WTC11 (cell line): ENCODE results near the gene PEX10. TPM values are rescaled to one million over a fixed set of nuclear protein-coding genes. Genes with fewer than 3 reads are reported as not detected.

Experiments
- ATAC-seq: fragments of 200-7000 bp; cut with Tn5 transposase; 2 replicates; pipeline ENCODE4 v1.10.0; 2021; ENCODE audit warnings: mild to moderate bottlenecking, moderate library complexity
- CTCF ChIA-PET: fragments of 300-600 bp; sonication (Branson Sonifier 250); formaldehyde crosslinking; loops from one replicate; lab custom pipeline; 2021; ENCODE audit warnings: antibody characterized with exemption; lab: Charles Lee
- POLR2A ChIA-PET: fragments of 350-600 bp; sonication (Branson Sonifier 250); formaldehyde crosslinking; loops from one replicate; lab custom pipeline; 2021; ENCODE audit warnings: antibody characterized with exemption; lab: Charles Lee
- DNase-seq: peaks from one replicate; pipeline ENCODE4 v3.0.0; 2021; ENCODE audit warnings: low spot score
- H3K27ac Mint-ChIP-seq: 2 replicates; pipeline ENCODE4 v1.8.0; 2021; ENCODE audit warnings: mixed read lengths
- H3K27me3 Mint-ChIP-seq: 2 replicates; pipeline ENCODE4 v1.8.0; 2021; ENCODE audit warnings: low read depth, mild to moderate bottlenecking, moderate library complexity, mixed read lengths
- H3K36me3 Mint-ChIP-seq: 2 replicates; pipeline ENCODE4 v1.8.0; 2021; ENCODE audit warnings: mixed read lengths
- H3K4me1 Mint-ChIP-seq: 2 replicates; pipeline ENCODE4 v1.8.0; 2022; ENCODE audit warnings: mixed read lengths
- H3K4me3 Mint-ChIP-seq: 2 replicates; pipeline ENCODE4 v1.8.0; 2021; ENCODE audit warnings: mild to moderate bottlenecking, moderate library complexity, mixed read lengths
- H3K9me3 Mint-ChIP-seq: 2 replicates; pipeline ENCODE4 v1.8.0; 2021; ENCODE audit warnings: mixed read lengths
- FOXJ3 ChIP-seq: sonication (generic); formaldehyde crosslinking; IDR thresholded peaks from 2 replicates; pipeline ENCODE4 v1.9.0; 2021; ENCODE audit warnings: missing genetic modification reagents, mild to moderate bottlenecking, borderline replicate concordance
- KAT7 ChIP-seq: sonication (generic); formaldehyde crosslinking; IDR thresholded peaks from 2 replicates; pipeline ENCODE4 v1.8.1; 2023; ENCODE audit warnings: missing genetic modification reagents, mild to moderate bottlenecking, borderline replicate concordance
- MYBL2 ChIP-seq: sonication (generic); formaldehyde crosslinking; IDR thresholded peaks from 2 replicates; pipeline ENCODE4 v1.8.1; 2023; ENCODE audit warnings: mild to moderate bottlenecking, moderate library complexity, missing genetic modification reagents
- NFATC4 ChIP-seq: fragments of 250-450 bp; sonication (Bioruptor Pico); IDR thresholded peaks from 2 replicates; pipeline ENCODE4 v1.9.0; 2021; ENCODE audit warnings: mild to moderate bottlenecking
- NR3C1 ChIP-seq: sonication (generic); formaldehyde crosslinking; conservative IDR thresholded peaks from 2 replicates; pipeline ENCODE4 v1.8.1; 2023; ENCODE audit warnings: low read depth, mild to moderate bottlenecking, missing genetic modification reagents
- ZNF232 ChIP-seq: sonication (generic); formaldehyde crosslinking; IDR thresholded peaks from 2 replicates; pipeline ENCODE4 v1.8.0; 2022; ENCODE audit warnings: mild to moderate bottlenecking, missing genetic modification reagents
- ZNF396 ChIP-seq: fragments of 250-450 bp; sonication (Bioruptor Pico); IDR thresholded peaks from 2 replicates; pipeline ENCODE4 v1.8.0; 2021; ENCODE audit warnings: mild to moderate bottlenecking, moderate library complexity, borderline replicate concordance
- total RNA-seq: library from RNA; stranded (reverse); gene quantifications from 3 replicates; pipeline ENCODE4 v1.2.3, GENCODE V29; 2021
- TF ChIP-seq, protein P1 (sequence below): fragments of 250-450 bp; sonication (Bioruptor Pico); IDR thresholded peaks from 2 replicates; pipeline ENCODE4 v1.9.0; 2021; ENCODE audit warnings: mild to moderate bottlenecking
- TF ChIP-seq, protein P2 (sequence below): fragments of 250-450 bp; sonication (Bioruptor Pico); IDR thresholded peaks from 2 replicates; pipeline ENCODE4 v2.1.2; 2022; ENCODE audit warnings: mild to moderate bottlenecking, moderate library complexity
- TF ChIP-seq, protein P3 (sequence below): fragments of 250-450 bp; sonication (Bioruptor Pico); conservative IDR thresholded peaks from 2 replicates; pipeline ENCODE4 v1.9.0; 2021; ENCODE audit warnings: mild to moderate bottlenecking
- TF ChIP-seq, protein P4 (sequence below): fragments of 250-450 bp; sonication (Bioruptor Pico); IDR thresholded peaks from 2 replicates; pipeline ENCODE4 v1.9.0; 2021; ENCODE audit warnings: mild to moderate bottlenecking
- TF ChIP-seq, protein P5 (sequence below): fragments of 250-450 bp; sonication (Bioruptor Pico); IDR thresholded peaks from 2 replicates; pipeline ENCODE4 v1.9.0; 2021; ENCODE audit warnings: mild to moderate bottlenecking, borderline replicate concordance
- TF ChIP-seq, protein P6 (sequence below): sonication (generic); formaldehyde crosslinking; IDR thresholded peaks from 2 replicates; pipeline ENCODE4 v1.8.1; 2023; ENCODE audit warnings: mild to moderate bottlenecking, moderate library complexity, missing genetic modification reagents
- TF ChIP-seq, protein P7 (sequence below): sonication (generic); formaldehyde crosslinking; IDR thresholded peaks from 2 replicates; pipeline ENCODE4 v1.8.0; 2022; ENCODE audit warnings: mild to moderate bottlenecking, missing genetic modification reagents
- TF ChIP-seq, protein P8 (sequence below): fragments of 200-600 bp; IDR thresholded peaks from 2 replicates; pipeline ENCODE4 v1.8.0; 2022; ENCODE audit warnings: antibody characterized with exemption

The PEX10 gene
- total RNA-seq, 1 experiment from 2014 or later, result 29.3 TPM

DNA sequence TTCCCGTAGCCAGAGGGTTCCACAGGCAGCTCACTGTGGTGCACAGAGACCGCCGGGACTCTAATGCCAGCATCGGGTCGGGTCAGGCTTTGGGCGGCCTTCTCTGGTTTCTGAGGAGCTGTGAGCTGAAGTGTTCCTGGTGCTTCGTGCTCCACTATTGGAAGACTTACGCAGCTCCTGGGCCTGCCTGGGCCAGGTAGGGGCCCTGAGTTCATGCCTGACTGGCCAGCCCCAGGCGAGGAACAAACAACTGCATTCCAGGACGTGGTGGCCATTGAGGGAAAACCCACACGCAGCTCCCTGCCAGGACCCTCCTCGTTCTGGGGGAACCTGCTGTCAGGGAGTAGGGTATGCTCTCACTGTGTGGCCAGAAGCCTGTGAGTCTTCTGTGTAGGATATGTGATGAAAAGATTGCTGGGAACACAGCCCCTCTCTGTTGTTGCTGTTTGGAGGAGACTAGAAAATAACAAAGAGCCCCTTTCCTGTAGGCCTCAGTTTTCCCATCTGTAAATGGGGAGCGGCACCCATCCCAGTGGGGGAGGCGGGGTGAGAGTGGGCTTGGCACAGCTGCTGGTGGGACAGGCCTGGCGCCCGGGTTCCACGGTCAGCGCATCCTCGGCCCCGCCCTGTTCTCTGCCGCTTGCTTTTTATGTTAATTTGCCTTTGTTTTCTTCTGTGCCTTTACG lies 12.3 kb downstream of the PEX10 start:
- ChIA-PET POLR2A (no interaction called here), CTCF (interaction anchor here (1.0 kb wide), 1 partner anchor 8 kb away, joined by 3 read pairs; the partner anchor contains the start of genes MORN1 and RER1)
- ATAC-seq, result no peak
- Mint-ChIP-seq H3K4me3 (no peak overlapping the region), H3K9me3 (no peaks in the 10 kb centered on the region), H3K27ac (no peak overlapping the region), H3K4me1 (no peaks in the 10 kb centered on the region), H3K27me3 (no peaks in the 10 kb centered on the region), H3K36me3 (peaks cover 53% of the 10 kb centered on the region)
- no peak for DNase-seq
- TF ChIP-seq, protein P1, sequence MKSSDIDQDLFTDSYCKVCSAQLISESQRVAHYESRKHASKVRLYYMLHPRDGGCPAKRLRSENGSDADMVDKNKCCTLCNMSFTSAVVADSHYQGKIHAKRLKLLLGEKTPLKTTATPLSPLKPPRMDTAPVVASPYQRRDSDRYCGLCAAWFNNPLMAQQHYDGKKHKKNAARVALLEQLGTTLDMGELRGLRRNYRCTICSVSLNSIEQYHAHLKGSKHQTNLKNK (CRISPR knock-in tag), result no peak
- TF ChIP-seq, protein P2, sequence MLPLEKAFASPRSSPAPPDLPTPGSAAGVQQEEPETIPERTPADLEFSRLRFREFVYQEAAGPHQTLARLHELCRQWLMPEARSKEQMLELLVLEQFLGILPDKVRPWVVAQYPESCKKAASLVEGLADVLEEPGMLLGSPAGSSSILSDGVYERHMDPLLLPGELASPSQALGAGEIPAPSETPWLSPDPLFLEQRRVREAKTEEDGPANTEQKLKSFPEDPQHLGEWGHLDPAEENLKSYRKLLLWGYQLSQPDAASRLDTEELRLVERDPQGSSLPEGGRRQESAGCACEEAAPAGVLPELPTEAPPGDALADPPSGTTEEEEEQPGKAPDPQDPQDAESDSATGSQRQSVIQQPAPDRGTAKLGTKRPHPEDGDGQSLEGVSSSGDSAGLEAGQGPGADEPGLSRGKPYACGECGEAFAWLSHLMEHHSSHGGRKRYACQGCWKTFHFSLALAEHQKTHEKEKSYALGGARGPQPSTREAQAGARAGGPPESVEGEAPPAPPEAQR (CRISPR knock-in tag), result no peak
- TF ChIP-seq, protein P3, sequence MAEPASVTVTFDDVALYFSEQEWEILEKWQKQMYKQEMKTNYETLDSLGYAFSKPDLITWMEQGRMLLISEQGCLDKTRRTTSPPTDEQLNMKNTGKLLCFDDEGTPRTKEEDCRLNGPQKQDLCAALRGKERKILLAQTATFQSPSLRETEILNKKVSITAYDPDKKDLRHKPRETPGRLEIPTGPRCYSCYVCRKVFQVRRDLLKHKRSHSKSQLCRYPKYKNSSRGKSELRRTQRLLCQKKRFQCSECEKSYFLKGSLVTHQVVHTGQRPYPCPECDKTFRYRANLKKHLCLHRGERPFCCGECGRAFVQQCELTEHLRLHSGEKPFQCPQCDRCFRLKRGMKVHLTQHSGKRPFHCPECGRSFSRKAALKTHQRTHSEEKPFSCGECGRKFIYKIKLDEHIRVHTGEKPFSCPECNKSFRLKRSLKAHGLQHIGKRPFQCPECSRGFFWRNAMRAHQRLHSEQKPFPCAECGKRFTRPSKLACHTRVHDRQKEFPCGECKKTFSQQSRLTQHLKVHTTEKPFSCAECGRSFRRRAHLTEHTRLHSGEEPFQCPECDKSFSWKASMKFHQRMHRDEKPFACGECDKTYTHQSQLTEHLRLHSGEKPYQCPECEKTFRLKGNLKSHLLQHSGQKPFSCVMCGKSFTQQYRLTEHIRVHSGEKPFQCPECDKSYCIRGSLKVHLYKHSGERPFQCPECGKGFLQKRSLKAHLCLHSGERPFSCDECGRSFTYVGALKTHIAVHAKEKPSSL (CRISPR knock-in tag), result no peak
- TF ChIP-seq MYBL2 (CRISPR knock-in tag) (no peak), ZNF232 (CRISPR knock-in tag) (no peak), FOXJ3 (CRISPR knock-in tag) (no peak), NFATC4 (CRISPR knock-in tag) (no peak), KAT7 (CRISPR knock-in tag) (no peak), NR3C1 (no peak), ZNF396 (CRISPR knock-in tag) (no peak)
- TF ChIP-seq, protein P4, sequence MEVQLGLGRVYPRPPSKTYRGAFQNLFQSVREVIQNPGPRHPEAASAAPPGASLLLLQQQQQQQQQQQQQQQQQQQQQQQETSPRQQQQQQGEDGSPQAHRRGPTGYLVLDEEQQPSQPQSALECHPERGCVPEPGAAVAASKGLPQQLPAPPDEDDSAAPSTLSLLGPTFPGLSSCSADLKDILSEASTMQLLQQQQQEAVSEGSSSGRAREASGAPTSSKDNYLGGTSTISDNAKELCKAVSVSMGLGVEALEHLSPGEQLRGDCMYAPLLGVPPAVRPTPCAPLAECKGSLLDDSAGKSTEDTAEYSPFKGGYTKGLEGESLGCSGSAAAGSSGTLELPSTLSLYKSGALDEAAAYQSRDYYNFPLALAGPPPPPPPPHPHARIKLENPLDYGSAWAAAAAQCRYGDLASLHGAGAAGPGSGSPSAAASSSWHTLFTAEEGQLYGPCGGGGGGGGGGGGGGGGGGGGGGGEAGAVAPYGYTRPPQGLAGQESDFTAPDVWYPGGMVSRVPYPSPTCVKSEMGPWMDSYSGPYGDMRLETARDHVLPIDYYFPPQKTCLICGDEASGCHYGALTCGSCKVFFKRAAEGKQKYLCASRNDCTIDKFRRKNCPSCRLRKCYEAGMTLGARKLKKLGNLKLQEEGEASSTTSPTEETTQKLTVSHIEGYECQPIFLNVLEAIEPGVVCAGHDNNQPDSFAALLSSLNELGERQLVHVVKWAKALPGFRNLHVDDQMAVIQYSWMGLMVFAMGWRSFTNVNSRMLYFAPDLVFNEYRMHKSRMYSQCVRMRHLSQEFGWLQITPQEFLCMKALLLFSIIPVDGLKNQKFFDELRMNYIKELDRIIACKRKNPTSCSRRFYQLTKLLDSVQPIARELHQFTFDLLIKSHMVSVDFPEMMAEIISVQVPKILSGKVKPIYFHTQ, result no peak
- TF ChIP-seq, protein P5, sequence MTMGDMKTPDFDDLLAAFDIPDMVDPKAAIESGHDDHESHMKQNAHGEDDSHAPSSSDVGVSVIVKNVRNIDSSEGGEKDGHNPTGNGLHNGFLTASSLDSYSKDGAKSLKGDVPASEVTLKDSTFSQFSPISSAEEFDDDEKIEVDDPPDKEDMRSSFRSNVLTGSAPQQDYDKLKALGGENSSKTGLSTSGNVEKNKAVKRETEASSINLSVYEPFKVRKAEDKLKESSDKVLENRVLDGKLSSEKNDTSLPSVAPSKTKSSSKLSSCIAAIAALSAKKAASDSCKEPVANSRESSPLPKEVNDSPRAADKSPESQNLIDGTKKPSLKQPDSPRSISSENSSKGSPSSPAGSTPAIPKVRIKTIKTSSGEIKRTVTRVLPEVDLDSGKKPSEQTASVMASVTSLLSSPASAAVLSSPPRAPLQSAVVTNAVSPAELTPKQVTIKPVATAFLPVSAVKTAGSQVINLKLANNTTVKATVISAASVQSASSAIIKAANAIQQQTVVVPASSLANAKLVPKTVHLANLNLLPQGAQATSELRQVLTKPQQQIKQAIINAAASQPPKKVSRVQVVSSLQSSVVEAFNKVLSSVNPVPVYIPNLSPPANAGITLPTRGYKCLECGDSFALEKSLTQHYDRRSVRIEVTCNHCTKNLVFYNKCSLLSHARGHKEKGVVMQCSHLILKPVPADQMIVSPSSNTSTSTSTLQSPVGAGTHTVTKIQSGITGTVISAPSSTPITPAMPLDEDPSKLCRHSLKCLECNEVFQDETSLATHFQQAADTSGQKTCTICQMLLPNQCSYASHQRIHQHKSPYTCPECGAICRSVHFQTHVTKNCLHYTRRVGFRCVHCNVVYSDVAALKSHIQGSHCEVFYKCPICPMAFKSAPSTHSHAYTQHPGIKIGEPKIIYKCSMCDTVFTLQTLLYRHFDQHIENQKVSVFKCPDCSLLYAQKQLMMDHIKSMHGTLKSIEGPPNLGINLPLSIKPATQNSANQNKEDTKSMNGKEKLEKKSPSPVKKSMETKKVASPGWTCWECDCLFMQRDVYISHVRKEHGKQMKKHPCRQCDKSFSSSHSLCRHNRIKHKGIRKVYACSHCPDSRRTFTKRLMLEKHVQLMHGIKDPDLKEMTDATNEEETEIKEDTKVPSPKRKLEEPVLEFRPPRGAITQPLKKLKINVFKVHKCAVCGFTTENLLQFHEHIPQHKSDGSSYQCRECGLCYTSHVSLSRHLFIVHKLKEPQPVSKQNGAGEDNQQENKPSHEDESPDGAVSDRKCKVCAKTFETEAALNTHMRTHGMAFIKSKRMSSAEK, result no peak
- TF ChIP-seq, protein P6, sequence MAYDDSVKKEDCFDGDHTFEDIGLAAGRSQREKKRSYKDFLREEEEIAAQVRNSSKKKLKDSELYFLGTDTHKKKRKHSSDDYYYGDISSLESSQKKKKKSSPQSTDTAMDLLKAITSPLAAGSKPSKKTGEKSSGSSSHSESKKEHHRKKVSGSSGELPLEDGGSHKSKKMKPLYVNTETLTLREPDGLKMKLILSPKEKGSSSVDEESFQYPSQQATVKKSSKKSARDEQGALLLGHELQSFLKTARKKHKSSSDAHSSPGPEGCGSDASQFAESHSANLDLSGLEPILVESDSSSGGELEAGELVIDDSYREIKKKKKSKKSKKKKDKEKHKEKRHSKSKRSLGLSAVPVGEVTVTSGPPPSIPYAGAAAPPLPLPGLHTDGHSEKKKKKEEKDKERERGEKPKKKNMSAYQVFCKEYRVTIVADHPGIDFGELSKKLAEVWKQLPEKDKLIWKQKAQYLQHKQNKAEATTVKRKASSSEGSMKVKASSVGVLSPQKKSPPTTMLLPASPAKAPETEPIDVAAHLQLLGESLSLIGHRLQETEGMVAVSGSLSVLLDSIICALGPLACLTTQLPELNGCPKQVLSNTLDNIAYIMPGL (CRISPR knock-in tag), result no peak
- TF ChIP-seq, protein P7, sequence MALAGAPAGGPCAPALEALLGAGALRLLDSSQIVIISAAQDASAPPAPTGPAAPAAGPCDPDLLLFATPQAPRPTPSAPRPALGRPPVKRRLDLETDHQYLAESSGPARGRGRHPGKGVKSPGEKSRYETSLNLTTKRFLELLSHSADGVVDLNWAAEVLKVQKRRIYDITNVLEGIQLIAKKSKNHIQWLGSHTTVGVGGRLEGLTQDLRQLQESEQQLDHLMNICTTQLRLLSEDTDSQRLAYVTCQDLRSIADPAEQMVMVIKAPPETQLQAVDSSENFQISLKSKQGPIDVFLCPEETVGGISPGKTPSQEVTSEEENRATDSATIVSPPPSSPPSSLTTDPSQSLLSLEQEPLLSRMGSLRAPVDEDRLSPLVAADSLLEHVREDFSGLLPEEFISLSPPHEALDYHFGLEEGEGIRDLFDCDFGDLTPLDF (CRISPR knock-in tag), result no peak
- TF ChIP-seq, protein P8, sequence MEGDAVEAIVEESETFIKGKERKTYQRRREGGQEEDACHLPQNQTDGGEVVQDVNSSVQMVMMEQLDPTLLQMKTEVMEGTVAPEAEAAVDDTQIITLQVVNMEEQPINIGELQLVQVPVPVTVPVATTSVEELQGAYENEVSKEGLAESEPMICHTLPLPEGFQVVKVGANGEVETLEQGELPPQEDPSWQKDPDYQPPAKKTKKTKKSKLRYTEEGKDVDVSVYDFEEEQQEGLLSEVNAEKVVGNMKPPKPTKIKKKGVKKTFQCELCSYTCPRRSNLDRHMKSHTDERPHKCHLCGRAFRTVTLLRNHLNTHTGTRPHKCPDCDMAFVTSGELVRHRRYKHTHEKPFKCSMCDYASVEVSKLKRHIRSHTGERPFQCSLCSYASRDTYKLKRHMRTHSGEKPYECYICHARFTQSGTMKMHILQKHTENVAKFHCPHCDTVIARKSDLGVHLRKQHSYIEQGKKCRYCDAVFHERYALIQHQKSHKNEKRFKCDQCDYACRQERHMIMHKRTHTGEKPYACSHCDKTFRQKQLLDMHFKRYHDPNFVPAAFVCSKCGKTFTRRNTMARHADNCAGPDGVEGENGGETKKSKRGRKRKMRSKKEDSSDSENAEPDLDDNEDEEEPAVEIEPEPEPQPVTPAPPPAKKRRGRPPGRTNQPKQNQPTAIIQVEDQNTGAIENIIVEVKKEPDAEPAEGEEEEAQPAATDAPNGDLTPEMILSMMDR, result no peak
